HG03460 (cell line): Measurements from ENCODE around the gene CISH.

Experiments used
- ATAC-seq: cut with Tn5 transposase; IDR thresholded peaks from one replicate; pipeline ENCODE4 v1.9.1; 2021; ENCODE audit not compliant: unreplicated experiment

CISH gene

GRCh38 chr3:50600141-50600753 is 11.3 kb downstream of the CISH start:
- ATAC-seq: no peak

DNA sequence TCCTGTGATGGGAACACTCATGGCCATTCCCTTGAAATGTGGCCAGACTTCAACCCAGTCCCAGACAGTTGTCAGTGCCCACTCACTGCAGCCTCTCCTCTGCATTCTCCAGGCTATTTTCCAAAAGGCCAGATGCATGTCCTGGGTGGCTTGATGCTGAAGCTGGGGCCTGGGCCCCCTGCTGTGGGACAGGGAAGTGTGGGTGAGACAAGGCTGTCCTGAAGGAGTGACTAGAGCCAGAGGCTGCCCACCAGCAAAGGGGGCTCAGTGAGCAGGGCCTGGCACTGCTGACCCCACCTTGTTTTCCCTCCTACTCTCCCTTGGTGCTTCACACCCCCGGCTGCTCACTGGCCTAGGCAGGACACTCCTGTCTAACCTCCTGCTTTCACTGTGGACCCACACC is 11.9 kb downstream of the CISH start:
- ATAC-seq: no peak

DNA sequence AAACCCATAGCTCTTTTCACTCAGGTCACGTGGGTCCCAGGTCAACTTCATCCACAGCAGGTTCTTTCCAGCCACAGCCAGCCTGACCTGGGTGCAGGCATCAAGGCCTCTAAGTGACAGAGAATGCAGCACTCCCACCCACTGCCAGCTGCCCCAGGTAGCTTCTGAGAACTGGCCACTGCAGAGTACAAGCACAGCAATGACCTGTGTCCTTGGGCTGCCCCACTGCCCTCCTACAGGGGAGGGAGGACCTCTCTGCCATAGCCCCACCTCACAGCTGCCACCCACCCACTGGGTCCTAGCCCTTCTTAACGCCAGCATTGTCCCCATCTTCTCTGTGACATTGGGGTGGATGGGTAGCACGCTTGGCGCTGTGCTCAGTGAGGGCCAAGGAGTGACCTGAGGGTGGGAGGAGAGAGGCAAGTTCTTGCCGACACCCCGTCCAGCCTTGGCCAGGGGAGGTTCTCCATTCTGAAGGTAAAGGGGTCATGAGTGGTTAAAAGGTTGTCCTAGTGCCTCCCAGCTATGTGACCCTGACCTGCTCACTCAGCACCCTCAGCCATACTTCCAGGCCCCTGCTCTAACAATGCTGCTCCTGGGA is 12.4 kb downstream of the CISH start:
- ATAC-seq: no peak

DNA sequence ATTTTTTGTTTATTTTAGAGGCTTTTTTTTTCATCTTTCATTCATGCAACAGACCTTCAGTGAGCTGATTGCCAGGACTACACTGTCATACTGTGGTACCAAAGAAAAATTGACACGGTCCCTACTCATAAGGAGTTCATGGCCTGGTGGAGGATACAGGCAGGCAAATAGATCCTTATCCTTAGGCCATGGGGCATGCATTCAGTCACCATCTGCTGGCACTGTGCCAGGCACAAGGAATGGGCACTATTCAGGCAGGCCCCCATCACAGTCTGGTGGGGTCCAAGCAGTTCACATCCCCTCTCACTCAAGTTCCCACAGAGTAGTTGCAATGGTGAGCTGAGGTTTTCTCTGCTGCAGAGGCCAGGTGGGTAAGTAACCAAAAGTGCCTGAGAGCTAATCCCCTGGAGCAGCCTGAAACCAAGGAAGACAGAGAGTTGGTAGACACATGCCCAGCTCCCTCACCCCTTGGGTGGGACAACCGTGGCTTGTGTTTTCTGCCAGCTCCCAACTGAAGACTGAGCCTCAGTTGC is 17.3 kb downstream of the CISH start:
- no peak for ATAC-seq

GRCh38 chr3:50592568-50592967 is 19.0 kb downstream of the CISH start:
- no peak for ATAC-seq

DNA sequence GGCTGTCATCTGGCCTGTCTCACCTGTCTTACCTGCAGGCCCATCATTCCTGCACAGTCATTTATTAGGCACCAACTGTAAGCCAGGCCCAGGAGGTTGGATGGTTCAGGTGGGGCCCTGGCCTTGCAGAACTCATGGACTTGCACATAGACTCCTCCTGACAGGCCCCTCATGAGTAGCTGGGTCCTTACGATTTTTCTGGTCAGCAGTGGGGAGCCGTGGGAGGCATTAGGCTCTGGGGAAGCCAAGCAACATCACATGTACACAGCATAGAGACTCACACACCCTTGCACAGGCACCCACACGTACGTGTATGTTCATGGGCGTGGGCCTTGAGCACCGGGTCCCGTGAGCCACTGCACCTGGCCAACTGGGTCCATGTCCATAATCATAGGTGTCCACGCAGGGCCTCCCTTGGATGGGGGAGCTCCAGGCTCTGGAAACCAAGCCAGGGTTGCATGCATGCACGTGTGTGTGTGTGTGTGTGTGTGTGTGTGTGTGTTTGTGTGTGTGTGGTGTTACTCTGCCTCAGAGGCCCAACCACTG is 20.3 kb downstream of the CISH start:
- peak; percentile 5 for ATAC-seq

DNA sequence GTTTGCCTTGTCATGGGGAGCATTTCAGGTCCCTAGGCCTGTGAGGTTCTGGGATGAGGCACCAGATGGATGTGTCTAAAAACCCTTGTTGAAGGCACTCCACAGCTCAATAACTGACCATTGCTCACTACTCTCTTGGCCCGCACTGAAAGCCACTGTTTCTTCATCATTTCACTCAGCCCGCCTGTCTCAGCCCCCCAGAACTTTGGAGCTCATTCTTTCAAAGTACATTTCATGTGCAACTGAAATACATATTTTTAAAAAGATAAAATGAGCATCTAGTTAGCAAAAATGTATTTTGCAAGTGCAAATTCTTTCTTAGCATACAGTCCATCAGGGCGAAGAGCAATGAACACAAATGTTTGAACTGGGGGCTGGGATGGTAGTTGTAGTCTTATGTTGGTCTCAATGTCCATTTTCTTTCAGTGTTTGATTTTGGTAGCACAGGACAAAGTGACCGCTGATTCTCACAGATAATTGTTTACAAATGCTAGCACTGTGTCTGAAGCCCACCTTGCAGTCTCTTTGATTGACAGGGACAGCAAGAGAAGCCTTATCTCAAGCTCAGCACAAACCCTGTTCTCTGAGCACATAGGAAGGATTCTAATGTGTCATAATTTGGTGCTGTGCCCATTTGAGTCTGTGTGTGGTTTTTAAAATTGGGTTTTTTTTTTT is 22.7 kb downstream of the CISH start:
- ATAC-seq: no peak

DNA sequence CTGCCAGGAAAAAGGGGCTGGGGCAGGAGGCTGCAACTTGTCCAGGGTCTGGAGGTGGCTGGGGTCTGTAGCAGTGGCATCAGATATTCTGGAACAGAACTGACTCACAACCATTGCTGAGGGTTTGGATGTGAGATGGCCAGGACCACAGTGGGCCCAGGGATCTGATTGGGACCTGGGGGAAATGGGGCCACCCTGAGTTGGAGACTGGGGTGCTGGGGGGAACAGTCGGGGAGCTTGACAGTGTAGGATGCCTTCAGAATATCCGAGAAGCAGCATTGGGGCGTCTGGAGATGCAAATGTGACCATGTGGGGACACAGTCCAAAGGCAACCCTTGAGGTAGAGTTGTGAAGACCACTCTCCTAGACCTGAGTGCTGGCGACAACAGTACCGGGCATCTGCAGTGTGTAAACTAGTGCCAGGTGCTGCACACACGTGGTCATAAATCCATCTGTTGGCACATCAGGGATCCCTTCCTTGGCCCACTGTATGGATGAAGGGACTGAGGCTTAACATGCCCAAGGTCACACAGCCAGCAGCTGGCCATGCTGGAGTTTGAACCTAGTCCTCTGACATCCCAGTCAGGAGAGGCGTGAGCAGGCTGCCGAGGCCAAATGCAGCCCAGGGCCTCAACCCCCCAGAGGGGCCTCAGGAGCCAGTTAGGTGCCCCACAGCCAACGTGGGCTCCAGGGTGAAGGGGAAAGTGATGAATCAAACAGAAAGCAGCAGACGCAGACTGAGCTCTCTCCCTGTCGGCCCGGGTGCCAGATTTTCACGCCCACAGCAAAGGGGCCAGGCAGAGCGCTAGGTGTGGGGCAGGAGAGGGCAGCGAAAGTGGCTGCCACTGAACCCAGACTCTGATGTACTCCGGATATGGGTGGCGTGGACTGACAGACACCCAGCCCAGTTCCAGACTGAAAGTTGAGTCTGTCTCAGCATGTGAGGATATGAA is 23.5 kb downstream of the CISH start:
- ATAC-seq: no peak

DNA sequence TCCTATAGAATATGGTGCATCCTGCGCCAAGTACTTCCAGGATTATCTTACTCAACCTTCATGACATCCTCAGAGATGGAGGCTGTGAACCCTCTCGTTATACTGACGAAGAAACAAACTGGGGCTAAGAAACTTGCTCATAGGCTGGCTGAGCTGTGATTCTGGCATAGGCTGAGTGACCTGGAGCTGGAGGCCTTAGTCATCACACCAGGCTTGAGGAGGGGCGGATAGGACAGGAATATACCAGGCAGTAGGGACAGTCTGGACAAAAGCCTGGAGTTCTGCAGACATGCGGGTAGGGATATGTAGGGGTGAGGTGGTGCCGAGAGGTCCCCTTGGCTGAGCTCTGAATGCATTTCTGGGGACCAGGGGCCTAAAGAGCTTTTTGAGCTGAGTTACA is 24.2 kb downstream of the CISH start:
- ATAC-seq: no peak

- no peak for ATAC-seq
Observed at GRCh38 chr3:50586763-50587070, 24.9 kb downstream of the CISH start.

DNA sequence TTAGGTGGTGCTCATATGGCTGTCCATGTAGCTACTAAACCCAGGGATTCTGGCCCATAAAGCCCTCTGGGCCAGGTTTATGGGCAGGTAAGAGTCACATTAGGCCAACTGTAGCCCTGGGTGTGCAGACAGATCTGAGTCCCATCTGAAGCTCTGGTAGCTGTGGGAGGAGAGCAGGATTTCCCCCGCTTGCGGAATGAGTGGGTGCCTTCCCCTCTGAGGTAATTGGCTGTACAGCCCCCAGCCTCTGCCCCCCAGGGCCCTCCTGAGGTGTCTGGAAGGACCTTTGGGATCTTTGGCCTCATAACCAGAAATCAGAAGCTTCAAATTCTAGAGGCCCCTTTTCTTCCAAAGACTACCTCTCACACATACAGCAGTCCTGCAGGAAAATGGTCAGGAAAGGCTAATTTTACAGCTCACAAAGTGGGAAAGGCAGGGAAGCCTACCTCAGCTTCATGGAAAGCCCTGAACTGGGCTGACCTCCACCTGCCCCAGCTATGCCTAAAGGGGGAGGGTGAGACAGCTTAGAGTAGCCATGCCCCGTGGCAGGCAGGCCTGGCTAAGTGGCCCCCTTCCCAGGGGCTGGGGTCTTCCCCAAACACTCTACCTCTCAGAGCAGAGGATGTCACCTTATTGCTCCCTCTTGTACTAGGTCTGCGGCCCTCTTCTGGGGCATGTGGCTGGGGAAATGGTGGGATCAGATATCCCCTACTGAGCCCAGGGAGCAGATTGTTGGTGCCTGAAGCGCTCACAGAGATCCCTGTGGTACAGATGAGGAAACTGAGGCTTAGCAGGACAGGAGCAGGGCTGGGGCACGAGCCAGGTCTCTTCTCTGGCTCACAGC is 25.4 kb downstream of the CISH start:
- ATAC-seq: no peak

DNA sequence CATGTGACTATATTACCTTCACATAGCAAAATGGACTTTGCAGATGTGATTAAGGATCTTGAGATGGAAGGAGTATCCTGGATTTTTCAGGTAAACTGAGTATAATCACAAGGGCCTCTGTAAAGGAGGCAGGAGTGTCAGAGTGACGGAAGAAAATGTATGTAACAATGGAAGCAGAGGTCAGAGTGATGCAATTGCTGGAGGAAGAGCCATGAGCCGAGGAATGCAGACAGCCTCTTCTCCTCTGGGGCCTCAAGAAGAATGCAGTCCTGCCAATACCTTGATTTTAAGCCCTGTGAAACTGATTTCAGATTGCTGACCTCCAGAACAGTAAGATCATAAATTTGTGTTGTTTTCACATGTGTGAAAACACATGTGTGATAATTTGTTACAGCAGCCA is 27.2 kb downstream of the CISH start:
- ATAC-seq: no peak

DNA sequence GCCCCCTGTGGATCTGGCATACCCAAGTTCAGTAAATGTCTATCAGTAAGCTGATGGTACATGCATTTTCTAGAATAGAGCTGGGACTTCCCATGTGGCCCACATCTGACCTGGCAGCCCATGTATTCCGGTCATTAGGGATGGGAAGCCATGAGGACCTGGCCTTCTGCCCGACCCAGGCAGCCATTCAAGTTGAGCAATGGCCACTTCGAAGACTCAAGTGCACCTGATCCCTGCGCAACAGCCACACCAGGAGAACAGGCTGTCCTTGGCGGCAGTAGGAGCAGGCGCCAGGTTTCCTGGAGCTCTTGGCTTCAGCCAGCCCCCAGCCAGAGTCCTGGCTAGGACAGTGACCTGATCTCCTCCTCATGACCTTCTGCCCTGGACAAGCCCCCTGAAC is 27.7 kb downstream of the CISH start:
- ATAC-seq: no peak

DNA sequence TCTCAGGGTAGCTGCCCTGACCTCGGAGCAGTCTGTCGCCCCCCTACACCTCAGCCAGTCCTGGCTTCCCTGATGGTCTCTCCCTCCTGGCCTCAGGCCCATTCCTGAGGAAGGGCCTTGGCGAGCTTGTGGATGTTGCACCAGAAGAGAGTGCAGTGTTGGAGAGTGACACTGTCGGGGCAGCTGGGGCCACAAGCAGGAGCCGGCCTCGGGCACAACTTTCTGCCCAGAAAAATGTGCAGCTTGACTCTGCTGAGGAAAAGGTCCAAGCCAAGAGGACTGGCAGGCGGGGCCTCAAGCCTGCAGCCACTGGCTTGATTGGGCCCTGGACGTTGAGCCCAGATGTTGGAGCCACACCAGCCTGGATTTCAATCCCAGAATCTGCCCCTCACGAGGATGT is 29.5 kb downstream of the CISH start:
- ATAC-seq: no peak

- ATAC-seq: no peak
Observed at GRCh38 chr3:50581459-50581842, 30.1 kb downstream of the CISH start.

GRCh38 chr3:50580683-50581458 is 30.7 kb downstream of the CISH start:
- no peak for ATAC-seq

DNA sequence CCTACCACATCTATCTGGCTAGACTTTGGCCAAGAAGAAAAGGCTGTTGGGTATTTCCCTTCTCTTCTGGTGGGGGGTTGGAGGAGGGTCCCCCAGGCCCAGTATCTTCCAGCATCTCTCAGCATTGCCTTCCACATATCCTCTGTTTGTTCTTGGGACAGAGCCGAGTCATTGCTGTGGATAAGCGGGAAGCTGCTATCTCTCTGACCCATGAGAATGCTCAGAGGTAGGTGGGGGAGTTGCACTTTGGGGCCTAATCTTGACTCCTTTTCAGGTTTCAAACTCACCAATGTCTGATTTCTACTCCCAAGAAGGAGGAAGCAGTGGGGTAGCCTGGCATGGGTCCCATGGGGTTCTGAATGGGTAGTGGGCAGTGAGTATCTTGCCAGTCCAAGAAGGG is 34.2 kb downstream of the CISH start:
- ATAC-seq: no peak

DNA sequence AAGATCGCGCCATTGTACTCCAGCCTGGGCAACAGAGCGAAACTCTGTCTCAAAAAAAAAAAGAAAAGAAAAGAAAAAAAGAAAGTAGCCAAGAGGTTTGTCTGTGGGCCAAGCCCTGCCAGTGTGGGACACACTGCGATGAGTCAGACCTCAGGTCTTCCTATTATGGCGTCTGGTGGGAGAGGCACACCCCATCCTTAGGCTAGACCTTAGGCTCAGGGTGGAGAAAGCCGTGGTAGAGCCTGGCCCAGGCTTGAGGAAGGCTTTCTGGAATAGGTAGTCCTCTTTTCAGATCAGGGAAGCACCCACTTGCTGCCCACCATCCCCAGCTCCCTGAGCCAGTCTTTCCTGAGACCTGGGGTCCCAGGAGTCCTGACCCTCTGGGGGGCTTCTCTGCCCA is 36.2 kb downstream of the CISH start:
- ATAC-seq: no peak

- no peak for ATAC-seq
Observed at GRCh38 chr3:50574444-50574831, 37.1 kb downstream of the CISH start.
